HG03064 (cell line): ENCODE data around the gene TXNDC11.

Source experiments
- ATAC-seq: cut with Tn5 transposase; IDR thresholded peaks from one replicate; pipeline ENCODE4 v1.9.1; 2021; ENCODE audit warnings: low read depth; ENCODE audit not compliant: unreplicated experiment

TXNDC11 gene

DNA sequence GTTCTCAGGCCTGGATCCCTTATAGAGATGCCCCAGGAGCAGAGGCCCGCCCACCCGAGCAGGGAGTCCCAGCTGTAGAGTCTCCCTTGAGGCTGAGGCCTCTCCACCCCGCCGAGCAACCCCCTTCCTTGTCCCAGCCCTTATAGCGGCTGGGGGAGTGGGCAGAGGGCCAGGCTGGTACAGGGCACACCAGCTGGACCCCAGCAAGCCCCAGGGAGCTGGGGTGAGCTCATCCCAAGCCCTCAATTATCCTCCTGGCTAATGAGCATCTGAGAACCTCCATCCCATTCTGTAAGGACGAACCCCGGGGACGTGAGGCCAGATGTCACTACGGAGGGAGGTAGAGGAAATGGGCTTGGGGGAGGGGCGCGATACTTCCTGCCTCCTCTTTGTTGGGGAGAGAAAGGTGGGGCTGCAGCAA, 77.6 kb downstream of the TXNDC11 start:
- ATAC-seq: no peak

DNA sequence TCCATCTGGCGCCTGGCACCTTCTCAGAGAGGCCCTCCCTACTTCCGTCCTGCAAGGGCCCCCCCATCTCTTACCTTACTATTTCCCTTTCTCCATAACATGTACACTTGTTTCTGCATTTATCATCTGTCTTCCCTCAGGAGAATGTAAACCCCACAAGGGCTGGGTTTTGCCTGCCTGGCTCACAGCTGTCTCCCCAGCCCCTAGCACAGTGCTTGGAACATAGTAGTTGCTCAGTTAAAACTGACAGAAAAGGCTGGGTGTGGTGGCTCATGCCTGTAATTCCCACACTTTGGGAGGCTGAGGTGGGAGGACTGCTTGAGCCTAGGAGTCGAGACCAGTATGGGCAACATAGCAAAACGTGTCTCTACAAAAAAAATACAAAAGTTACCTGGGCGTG, 80.1 kb downstream of the TXNDC11 start:
- ATAC-seq: no peak

DNA sequence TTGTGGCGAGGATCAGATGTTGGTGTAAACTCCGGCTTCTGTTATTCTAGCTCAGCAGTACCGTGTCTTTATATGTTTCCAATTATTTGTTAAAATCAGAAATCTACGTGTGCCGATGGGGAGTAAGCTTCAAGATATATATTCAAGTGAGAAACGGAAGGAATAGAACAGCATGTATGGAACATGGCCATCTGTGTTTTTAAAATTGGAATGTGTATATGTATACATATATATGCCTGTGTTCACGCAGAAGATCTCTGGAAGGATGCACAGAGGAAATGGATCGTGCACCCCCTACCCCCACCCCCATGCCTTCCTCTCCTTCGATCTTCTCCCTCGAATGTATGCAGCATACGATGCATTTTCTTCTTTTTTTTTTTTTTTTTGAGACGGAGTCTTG, 82.1 kb downstream of the TXNDC11 start:
- no peak for ATAC-seq

DNA sequence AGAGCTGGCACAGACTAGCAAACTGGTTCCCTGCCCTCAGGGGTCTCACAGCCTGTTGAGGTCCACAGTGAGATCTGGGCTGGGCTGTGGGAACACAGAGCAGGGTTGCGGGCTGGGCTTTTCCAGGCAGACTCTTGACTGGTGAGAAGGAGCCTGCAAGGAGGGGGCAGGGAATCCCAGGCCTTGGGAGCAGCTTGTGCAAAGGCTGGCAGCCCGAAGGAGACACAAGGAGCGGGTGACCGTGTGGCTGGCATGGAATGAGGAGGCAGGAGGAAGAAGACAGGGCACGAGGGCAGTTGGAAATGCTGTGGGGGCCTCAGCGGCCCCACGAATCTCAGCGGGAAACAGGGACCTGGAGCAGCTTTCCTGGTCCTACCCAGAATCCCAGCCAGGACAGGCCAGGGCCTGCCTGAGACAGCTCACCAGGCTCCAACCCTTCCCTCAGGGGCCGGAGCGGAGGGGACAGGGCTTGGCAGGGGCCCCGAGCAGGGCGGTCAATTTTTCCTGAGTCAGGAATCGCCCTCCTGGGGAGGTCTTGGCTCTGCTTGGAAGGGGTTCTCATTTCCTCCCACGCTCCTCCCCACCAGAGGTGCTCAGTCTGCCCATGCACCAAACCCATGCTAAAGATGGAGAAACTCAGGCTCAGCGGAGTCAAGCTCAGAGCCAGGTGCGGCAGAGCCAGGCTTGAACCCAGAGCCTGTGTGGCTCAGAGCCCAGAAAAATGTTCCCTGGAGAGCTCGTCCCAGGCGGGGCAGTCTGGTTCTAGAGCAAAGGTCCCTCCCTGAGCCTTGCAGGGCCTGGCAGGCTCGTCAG, 83.6 kb downstream of the TXNDC11 start:
- ATAC-seq: no peak

DNA sequence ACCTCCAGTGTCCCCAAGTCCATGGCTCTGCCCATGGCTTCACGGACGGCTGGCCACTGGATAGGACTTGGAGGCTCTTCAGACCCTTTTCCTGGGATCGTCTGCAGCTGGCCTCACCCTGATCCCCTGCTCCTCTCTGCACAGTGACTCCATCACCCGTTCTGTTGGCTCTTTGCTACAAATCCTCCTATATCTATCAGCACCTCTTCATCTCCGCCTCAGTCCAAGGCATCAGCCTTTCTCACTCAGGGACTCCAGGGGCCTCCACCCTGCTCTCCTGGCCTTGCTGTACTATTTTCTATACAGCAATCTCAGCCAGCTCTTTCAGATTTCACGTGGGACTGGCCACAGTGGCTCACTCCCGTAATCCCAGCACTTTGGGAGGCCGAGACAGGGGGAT, 85.1 kb downstream of the TXNDC11 start:
- no peak for ATAC-seq

DNA sequence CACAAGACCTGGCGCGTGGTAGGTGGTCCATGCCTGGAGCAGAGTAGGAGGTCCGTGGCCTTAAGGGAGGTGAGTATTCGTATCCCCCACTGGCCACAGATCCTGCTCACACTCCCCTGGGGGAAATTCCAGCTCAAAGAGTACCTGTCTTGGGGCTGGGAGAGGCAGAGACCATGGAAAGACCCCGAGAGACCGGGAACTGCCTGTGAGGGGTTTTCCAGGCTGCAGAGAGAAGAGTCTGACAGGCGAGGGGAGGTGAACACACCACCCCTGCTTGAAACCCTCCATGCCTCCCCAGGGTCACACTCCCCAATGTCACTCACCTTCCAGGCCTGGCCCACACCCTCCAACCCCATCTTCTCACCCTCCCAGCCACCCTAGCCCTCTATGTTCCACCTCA, 87.0 kb downstream of the TXNDC11 start:
- no peak for ATAC-seq

DNA sequence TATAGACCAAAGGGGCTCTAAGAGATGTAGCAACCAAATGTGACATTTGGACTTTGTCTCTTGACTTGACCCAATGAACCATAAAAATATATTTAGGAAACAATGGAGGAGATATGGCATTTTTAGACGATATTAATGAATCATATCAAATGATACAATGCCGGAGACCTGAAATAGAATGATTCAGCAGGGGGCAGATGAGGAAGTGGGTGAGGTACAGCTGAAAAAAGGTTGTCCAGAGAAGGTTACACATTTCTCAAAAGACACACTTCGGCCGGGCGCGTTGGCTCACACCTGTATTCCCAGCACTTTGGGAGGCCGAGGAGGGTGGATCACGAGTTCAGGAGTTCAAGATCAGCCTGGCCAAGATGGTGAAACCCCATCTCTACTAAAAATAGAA, 90.9 kb downstream of the TXNDC11 start:
- ATAC-seq: no peak

DNA sequence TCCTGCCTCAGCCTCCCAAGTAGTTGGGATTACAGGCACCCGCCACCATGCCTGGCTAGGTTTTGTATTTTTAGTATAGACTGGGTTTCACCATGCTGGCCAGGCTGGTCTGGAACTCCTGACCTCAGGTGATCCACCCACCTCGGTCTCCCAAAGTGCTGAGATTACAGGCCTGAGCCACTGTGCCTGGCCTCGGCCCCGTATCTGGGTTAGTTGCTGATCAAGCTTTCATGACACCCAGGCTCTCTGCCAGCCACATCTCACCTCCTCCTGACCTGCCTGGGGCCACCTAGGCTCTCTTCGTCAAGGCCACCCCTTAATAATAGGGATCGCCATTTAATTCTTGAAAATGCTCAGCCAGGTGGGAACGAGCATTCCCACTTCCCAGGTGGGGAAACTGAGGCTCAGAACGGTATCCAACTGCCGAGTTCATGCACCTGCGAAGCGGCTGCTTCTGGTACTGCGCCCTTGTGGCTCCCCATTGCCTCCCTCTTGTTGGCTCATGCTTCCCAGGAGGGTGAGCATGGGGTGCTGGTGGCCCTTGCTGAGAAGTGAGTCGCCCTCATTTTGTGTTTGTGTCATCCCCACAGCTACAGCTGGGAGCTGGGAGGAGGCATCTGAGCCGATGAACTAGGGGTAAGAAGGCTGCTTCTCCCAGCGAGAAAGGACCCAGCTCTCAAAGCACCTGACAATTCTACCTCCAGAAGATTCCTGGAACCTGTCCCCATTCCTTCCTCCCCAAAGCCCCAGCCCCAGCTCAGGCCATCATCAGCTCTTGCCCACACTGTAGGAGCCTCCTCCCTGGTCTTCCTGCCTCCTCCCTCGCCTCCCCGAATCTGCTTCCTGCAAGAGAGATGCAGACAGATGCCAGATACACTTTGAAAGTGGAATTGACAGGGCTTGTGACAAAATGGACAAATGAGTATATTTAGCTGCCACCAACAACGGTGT, 91.7 kb downstream of the TXNDC11 start:
- ATAC-seq: no peak

DNA sequence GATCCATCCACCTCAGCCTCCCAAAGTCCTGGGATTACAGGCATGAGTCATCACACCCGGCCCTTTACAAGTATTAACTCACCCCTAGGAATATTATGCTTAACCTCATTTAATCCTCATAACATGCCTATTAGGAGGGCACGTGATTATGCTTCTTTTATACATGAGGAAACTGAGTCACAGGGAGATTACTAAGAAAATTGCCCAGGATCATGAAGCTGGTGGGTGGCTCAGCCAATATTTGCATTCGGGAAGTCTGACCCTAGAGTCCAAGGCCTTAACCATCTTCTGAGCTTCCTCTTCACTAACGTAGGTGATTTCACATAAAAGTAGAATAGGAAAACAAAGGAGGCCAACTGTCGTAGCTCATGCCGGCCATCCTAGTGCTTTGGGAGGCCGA, 93.4 kb downstream of the TXNDC11 start:
- ATAC-seq: no peak

DNA sequence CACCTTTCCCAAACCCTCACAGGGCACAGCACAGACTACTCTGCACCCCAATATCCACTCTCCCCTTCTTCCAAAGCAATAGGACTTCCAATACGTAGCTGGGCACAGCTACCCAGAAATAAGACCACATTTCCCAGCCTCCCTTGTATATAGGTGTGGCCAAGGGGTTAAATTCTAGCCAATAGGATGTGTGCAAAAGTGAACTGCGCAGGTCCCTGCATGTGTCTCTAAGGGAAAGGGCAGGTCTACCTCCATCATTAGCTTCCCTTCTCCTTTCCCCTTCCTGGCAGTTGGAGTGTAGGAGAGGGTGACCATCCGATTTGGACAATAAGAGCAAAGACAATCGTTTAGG, 99.9 kb downstream of the TXNDC11 start:
- no peak for ATAC-seq

DNA sequence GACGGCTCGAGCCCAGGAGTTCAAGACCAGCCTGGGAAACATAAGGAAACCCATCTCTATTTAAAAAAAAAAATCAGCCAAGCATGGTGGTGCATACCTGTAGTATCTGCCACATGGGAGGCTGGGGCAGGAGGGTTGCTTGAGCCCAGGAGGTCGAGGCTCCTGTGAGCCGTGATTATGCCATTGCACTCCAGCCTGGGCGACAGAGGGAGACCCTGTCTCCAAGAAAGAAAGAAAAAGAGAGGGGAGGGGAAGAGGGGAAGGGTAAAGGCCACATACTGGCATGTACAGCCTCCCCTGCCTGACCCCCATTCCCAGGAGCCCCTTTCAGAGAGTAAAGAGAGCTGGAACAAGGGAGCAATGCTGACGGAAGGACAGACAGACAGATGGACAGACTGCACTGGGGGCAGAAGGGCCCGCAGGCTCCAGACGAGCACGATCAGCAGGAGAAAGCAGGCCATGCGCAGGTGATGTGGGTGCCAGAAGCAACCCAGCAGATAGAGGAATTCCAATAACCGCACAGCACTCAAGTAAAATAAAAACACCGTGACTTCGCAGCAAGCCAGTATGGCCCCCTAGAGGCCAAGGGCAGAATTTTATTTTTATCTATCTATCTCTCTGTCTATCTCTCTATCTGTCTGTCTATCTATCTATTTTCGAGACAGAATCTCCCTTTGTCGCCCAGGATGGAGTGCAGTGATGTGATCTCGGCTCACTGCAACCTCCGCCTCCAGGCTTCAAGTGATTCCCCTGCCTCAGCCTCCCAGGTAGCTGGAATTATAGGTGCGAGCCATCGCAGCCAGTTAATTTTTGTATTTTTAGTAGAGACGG, 101.5 kb downstream of the TXNDC11 start:
- no peak for ATAC-seq

DNA sequence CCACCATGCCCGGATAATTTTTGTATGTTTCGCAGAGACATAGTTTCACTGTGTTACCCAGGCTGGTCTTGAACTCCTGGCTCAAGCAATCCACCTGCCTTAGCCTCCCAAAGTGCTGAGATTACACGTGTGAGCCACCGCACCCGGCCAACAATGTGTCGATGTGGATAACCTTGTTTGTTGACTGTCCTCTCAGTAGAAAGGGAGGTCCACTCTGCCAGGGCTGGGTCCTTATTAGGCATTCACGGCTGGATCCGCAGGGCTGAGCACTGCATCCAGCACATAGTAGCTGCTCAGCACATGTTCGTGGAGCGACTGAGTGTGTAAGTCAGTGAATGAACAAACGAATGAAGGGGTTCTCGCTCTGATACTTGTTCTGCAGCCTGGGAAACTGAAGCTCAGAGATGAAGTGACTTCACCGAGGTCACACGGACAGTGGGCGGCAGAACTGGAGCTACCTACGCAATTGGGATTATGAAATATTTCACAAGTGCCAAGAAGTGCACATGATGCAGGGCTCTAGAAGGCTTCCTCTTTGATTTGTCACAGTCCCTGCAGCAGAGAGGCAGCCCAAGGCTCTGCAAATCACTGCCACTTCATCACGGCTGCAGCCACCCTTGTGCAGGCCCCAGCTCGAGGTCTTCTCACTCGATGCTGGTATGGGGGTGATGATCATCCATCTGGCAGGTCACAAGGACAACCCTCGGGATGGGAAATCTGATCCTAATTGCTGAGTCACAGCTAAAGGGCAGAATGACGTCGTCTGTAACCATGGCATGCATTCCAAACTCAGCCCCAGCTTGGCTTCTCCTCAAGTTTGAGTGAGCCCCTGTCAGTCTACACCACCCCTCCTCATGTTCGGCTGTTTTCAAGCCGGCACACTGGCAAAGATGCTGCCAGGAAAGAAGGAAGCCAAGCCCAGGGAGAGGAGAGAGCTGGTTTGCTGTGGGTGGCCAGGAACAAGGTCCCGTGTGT, 102.4 kb downstream of the TXNDC11 start:
- ATAC-seq: no peak

DNA sequence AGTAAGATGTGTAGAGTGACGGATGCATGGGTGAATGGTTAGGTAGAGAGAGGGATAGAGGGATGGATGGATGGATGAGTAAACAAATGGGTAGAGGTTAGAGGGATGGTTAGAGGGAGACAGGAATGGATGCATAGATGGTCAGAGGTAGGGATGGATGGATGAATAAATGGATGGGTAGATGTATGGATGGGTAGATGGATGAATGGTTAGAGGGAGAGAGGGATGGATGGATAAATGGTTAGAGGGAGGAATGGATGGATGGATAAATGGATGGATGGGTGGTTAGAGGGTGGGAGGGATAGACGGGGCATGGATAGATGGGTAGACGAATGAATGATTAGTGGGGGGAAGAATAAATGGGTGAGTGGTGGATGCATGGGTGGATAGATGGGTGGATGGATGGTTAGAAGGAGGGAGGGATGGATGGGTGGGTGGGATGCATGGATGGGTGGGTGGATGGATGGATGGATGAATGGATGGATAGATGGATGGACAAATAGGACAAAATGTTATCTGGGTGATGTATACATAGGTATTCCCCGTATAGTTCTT, 103.6 kb downstream of the TXNDC11 start:
- no peak for ATAC-seq

DNA sequence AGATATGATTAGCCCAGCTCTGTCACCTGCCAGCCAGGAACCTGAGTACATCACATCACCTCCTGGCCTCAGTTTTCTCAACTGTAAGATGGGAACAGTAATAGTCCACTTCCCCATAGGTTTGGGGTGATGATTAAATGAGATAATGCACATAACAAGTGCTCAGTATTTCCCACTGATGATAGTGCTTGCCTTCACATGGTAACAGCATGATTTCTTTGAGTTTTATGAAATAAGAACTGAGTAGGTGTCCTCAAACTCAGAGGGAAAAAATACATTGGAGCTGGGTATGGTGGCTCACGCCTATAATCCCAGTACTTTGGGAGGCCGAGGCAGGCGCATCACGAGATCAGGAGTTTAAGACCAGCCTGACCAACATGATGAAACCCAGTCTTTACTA, 104.5 kb downstream of the TXNDC11 start:
- ATAC-seq: no peak

DNA sequence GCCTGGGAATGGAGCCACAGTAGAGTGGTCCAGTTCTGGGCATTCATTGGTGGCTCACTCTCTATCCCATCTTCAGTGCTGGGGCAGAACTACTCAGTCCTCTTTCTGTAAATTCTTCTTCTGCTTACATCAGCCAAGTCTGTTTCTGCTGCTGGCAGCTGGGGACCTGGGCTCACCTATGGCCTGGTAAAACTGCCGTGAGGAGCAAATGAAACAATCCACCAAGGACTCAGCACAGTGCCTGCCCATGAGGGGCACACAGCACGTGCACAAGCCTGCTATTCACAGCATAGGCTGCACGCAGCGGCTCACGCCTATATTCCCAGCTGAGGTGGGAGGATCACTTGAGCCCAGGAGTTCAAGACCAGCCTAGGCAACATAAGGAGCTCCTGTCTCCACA, 105.3 kb downstream of the TXNDC11 start:
- no peak for ATAC-seq

DNA sequence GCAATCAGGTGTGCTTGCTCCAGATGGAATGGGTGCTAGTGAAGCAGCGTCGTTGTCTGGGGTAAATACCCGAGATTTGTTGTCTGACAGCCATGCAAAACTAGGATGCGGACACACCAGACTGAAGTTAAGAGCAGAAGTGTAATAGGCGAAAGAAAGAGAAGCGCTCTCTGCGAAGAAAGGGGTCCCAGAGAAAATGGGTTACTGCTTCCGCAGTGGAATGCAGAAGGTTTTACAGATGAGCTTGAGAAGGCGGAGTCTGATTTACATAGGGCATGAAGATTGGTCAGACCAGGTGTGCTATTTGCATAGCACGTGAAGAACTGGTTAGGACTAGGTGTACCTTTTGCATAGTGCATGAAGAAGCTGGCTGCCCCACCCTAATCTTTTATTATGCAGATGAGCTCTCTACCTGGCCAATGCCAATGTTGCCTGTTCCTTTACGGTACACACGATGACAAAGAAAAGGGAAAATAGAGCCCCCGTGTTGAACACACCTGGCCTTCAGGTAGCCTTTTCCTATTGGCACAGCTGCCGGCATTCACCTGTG, 106.4 kb downstream of the TXNDC11 start:
- no peak for ATAC-seq

DNA sequence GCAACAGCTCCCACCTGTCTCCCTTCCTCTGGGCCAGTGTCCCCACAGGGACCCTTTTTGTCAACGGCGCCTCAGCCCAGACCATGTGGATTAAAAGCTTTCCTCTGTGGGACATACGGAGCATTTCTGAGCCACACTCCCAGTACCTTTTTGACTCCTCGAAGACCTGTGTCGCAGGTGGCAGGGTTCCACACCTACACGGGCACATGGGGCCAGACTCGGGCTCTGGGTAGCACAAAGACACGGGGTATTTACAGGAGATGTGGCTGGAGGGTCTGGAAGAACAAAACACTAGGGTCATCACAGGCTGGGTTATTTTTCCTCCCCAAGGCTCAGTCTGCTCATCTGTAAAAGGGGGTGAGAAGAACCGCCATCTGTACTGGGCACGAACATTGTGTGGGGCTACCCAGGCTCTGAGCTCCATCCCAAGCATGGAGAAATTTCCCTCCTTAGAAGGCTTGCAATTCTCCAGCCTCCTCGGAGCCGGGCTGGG, 106.9 kb downstream of the TXNDC11 start:
- ATAC-seq: no peak

DNA sequence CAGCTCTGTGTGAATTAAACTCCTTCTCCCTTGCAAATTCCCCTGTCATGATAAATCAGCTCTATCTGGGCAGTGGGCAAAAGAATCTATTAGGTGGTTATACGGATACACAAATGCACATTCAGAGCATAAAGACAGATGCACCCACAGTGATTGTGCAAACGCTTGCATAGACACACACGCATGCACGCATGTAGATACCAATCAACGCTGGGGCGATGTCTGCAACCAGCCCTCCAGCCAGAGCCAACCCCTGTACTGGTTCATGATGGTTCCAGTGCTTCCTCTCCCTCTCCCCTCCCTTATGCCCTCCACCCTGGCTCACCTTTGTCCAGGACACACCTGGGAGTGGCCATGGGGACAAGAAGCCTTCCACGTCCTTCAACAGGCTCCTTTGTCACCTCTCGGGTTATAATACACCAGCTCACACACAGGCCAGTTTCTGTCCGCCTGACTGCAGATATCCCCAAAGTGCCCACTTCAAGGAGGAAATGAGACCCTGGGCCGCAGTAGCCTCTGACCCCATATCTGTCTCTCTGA, 107.5 kb downstream of the TXNDC11 start:
- ATAC-seq: no peak

DNA sequence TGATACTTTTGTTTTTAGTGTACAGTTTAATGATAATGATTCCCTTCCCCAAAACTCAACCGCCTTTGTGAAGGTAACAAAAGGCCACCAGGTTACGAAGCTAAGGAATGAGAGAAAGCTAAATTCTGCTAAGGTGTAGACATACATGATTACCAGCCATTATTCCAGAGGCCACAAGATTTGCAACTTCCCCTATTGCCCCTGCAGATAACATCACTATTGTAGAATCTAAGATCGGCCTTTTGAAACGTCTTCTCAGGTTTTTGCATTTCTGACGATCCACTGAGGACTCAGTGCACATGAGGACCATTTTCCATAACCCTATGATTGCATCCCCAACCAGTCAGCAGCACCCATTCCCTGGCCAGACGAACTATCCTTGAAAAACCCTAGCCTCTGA, 108.3 kb downstream of the TXNDC11 start:
- no peak for ATAC-seq
